Endometrial microvascular endothelial cells (primary cell): ENCODE measurements around the gene PLA2G6. TPM values are rescaled to one million over a fixed set of nuclear protein-coding genes. Genes with fewer than 3 reads are reported as not detected.

Source experiments
- in situ Hi-C: cut with HindIII; loops from 2 replicates; pipeline ENCODE4 v1.10.0; 2017; ENCODE audit warnings: low sequenced_read_pairs, low pct_unique_long_range_greater_than_20kb; ENCODE audit errors: inconsistent ontology term
- total RNA-seq: library from RNA; depleted of rRNA; stranded (reverse); fragments of >200 nt; gene quantifications from one replicate; pipeline ENCODE4 v1.2.3, GENCODE V29; 2015; ENCODE audit errors: inconsistent ontology term

The PLA2G6 gene, protein sequence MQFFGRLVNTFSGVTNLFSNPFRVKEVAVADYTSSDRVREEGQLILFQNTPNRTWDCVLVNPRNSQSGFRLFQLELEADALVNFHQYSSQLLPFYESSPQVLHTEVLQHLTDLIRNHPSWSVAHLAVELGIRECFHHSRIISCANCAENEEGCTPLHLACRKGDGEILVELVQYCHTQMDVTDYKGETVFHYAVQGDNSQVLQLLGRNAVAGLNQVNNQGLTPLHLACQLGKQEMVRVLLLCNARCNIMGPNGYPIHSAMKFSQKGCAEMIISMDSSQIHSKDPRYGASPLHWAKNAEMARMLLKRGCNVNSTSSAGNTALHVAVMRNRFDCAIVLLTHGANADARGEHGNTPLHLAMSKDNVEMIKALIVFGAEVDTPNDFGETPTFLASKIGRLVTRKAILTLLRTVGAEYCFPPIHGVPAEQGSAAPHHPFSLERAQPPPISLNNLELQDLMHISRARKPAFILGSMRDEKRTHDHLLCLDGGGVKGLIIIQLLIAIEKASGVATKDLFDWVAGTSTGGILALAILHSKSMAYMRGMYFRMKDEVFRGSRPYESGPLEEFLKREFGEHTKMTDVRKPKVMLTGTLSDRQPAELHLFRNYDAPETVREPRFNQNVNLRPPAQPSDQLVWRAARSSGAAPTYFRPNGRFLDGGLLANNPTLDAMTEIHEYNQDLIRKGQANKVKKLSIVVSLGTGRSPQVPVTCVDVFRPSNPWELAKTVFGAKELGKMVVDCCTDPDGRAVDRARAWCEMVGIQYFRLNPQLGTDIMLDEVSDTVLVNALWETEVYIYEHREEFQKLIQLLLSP
- 1.6 TPM for total RNA-seq

DNA sequence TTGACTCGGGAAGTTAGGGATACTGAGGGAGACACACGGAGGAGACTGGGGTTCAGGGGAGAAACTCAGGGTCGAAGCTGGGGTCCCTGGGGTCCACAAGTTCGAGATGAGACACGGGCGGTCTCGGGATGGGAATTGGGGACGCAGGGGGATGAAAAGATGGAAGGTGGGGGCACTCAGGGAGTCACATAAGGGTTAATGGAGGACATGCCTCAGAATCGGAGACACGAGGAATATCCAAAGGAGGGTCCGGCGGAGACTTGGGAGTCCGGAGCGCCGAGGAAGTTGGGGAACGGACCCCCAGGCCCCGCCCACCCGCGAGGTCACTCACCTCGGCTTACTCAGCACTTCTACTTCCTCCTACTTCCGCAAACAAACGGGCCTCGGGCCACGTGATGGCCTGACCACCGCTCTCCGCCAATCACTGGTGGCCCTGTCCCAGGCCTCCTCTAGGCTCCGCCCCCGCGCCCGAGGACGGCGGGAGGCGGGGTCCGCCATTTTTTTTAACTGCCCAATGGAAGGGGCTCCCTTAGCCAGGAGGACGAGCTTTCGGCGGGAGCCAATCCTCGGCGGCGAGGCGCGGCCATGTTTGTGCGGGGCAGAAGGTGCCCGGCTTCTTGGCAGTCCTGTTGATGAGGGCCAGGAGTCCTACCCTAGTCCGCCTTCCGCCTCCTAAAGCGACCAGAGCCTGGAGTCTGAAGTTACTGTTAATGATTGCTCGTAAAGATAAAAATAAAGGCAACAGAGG is at the start of gene PLA2G6:
Gene PLA2G6, minus strand, starts transcription at position 378 of the 748 bp plus-strand sequence. CDS start 12,404 bp downstream, outside the sequence.
- in situ Hi-C loops: no loop called here

DNA sequence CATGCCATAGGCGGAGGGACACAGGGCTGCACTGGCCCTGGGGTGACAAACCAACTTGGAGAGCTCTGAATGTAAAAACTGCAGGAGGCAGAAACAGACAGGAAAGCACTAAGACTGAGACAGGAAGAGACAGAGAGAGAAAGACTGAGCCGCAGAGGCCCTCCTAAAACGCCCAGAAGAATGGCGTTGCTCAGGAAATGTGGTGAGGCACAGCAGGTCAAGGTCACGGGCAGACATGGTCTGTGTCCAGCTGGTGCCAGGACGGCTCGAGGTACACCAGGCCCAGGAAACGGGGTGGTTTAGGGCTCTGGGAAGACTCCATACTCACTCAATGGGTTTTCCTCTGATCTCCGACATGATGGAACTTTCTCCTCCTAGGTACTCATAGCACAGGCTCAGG is 49.3 kb upstream of the PLA2G6 start:
- in situ Hi-C loops: no loop called here

DNA sequence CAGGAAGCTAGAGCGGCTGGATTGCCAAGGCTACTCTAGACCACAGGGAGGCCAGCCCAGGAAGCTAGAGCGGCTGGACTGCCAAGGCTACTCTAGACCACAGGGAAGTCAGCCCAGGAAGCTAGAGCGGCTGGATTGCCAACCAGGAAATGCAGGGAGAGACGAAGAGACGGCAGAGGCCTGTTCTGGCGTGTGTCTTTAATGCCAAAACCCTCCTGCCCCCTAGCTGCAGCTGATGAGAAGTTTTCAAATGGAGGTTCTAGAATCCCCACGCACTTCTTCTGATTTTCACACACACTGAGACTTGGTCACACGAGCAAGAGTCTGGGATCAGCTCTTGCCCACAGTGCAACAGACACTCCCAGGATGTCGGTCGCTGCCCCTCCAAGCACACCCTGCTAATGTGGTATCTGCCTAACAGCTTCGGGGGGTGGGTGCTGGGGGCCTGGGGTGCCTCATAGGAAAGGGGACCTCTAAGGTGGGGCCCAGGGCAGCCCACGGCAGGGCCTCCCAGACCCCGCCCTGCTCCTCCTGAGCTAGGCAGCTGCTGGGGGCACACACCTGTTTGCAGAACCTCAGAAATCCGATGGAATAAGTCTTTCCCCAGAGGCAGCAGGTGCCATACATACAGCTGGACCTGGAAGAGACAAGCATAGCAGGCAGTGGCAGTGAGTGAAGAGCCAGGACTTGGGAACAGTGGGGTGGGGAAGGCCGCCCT is 48.6 kb upstream of the PLA2G6 start:
- in situ Hi-C loops: no loop called here

DNA sequence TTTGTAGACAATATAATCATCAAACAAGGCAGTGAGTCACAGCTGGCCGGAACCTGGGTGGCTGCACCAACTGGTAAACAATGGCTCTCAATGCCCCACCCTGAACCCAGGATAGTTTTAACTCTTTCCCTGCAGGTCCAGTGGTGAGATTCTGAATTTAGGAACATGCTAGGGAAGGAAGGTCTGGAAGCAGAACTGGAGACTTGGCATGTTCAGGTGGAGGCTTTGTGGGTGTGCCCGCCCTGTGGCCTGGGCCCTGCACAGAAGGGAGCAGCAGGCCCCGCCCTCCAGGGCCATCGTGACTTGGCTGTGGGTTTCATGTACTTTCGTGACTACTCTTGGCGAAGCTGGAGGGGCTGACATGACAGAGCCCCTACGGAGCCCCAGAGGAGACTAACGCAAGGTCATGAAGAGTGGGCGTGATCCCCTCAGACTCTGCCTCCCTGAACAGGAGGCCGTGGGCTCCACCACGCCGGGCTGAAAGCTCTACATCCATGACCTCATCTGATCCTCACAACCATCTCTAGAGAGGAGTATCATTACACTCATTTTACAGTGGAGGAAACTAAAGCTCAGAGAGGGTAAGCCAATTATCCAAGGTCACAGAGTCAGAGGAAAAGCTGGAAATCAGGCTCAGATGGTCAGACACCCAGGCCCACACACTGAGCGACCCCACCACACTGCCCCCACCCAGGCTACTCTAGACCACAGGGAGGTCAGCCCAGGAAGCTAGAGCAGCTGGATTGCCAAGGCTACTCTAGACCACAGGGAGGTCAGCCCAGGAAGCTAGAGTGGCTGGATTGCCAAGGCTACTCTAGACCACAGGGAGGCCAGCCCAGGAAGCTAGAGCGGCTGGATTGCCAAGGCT is 47.5 kb upstream of the PLA2G6 start:
- in situ Hi-C loops: no loop called here

- in situ Hi-C loops: no loop called here
Measured at GRCh38 chr22:38228326-38228872, 46.8 kb upstream of the PLA2G6 start.

GRCh38 chr22:38226853-38227649 is 45.4 kb upstream of the PLA2G6 start:
- in situ Hi-C loops: no loop called here

DNA sequence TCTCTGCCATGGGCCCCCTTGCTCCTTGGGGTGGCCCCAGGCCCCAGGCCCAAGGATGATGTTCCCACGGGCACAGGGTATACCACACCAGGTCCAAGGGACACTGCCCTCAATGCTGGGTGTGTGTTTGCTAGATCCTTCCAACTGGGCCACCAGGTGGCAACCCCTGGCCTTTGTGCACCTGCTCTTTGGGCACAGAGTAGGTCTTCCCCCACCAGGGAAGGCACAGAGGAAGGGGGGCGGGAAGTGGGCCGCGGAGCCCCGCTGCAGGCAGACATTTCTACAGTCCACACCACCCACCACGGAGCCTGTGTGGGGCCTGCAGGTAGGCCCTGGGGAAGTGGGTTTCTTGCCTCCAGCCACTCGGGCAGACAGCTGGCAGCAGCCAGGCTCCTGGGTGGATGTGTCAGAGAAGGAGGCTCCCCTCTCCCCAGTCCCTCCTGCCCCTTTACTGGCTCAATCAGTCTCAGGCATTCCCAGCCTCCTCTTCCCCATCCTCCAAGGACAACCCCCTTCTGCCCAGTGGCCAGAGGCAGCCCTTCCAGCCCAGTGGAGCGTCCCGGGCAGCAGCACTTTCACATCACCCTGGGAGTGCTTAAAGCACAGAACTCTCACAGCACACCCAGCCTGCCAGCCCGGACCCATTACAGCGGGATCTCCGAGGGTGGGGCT is 41.8 kb upstream of the PLA2G6 start:
- in situ Hi-C loops: no loop called here

- in situ Hi-C loops: no loop called here
Measured at GRCh38 chr22:38222797-38223119, 41.1 kb upstream of the PLA2G6 start.

DNA sequence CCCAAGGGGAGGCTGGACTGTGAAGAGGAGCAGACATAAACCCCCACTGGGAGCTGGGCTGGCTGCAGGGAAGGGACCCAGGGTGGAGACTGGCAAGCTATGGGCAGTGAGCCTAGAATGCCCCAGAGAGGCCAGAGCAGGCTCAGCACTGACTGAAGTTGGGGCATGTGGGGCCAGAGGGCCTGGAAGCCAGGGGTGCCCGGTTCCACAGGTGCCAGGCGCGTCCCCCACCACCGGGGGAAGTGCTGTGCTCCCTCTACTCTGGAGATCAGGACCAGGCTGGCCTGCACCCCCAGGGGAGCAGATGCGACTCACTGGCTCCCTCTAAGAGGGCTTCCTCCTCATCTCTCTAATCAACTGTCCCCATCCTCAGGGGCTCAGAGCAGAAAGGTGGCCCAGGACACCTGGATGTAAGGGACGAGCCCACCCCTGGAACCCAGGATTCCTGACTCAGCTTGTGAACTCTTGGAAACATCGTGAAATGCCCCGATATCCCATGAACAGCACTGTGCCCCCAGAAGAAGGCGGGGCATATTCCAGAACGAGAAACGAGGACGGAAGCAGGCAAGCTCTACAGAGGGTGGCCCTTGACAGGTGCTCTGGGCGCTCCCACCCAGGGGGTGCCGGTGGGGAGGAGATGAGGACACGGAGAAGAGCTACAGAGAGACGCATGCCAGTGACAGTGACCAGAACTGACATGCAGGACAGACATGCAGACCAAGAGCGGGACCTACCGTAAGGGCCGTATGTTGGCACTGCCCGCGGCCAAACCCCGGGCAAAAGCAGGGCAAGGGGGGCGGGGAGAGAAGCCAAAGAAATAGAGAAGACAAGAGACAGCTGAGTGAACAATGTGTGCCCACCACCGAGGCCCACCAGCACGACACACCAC is 40.5 kb upstream of the PLA2G6 start:
- in situ Hi-C loops: no loop called here

DNA sequence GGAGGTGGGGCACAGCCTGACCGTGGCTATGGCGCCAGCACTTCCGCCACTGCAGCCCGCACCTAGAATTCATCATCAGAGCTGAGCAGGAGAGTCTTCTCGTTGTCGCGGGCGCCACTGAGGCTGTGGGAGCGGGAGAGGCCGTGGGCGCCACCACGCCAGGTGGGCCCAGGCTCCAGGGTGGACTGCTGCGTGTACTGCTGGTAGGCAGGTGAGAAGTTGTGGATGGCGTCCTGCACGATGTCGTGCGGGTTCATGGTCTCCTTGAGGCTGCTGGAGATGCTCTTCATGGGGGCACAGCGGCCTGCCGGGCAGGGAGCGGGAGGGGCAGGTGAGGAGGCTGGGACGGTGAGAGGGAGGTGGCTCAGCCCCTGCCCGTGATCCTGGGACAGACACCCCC is 39.8 kb upstream of the PLA2G6 start:
- in situ Hi-C loops: no loop called here

DNA sequence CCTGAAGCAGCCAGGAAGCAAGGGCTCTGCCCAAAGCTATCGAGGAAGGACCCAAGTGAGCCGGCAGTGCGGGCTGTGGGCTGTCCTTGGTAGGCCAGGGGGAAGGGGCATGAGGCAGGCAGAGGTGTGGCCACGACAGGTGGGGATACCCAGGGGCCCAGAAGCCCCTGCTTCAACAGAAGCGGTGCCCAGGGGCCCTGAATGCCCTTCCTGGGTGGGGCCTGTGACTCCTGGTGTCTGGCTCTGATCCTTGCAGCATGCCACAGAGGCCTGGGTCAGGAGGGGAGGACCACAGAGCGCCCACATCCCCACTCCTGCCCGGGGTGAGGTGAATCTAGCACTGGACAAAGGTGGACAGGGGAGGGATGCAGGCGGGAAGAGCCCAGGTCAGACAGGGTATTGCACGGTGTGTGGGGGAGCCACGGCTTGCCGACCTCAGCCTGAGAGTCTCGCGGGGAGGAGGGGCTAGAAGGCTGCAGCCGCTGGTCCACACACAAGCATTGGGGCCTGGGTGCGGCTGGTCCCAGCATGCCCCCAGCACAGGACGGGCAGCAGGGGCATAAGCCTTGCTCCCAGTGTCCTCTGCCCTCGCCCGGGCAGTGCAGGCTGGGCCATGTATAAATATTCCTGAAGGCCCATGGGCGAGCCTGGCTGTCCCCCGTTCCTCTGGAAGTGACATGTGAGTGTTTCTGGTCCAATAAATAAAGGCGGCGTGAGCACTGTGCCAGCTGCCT is 39.2 kb upstream of the PLA2G6 start:
- in situ Hi-C loops: no loop called here

DNA sequence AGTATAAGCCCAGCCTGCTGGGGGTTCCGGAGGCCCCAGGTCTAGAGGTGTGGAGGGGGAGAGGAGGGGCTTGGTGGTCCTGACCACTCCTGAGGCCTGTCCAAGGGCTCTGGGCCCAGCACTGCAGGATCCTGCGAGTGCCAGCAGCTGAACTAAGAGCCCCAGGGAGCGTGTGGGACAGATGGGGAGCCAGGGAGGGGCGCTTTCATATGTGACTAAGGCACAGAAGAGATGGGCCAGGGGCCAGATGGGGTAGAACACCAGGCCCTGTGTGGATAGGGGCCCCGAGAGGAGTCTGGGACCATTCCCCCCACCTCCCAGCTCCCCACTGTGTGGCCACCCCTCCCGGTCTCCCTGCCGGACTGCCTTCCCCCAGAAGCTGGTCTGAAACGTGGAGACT is 38.5 kb upstream of the PLA2G6 start:
- in situ Hi-C loops: no loop called here

DNA sequence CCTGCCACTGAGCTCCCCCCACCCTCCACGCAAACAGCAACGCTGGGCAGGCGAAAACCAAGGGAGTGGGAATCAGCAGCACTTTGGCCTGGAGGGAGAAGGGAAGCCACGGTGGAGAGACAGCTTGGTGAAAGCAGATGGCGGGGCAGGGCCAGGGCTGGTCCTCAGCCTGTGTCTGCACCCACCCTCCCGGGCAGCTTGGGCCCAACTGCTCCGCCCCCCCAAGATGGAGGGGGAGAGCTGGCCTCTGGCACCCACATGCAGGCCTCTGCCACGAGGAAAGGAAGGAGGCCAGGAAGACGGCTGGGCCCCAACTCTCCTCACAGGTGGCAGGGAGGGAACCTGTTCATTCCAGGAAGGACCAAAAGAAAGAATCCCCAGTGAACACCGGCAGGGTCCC is 38.0 kb upstream of the PLA2G6 start:
- in situ Hi-C loops: no loop called here

DNA sequence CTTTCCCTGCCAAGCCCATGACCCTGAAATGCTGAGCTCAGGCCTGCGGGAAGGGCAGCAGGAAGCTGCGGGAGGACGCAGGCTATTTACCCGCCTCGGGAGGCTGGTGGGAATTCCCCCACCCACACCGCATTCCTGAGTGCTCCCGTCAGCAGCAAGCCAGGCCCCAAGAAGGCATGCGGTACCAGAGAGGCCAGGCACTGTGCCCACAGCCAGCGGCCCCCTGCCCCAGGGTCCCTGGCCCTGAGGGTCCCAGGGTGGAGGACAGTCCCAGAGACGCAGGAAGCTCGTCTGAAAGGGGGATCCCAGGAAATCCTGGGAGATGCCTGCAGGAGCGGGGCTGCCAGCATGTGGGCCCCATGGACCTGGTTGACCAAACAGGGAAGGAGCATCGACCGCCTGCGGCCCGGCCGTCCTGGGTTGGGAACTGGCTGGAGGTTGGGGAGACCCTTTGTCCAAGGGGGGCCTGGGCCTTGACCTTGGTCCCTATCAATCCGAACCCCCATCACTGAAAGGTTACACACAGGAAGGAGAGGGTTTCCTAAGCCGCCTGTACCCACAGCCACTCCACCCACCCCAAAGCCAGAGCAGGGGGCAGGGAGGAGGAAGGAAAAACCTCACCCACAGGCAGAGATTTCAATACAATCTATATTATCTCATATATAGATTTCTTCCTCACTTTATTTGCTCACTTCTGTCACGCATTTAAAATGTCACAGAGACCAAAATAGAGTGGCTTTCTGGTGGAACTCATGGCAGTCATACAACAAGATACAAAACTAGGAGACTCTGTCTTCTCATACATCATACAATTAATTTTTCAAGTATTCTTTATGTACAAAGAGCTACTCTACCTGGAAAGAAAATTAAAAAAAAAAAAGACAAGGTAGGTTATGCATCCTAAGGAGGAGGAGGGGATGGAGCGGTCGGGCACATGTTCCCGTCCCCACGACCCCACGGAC is 37.3 kb upstream of the PLA2G6 start:
- in situ Hi-C loops: no loop called here
